Osteoblast (primary cell): ENCODE data around the gene COA8. TPM values are rescaled to one million over a fixed set of nuclear protein-coding genes. Genes with fewer than 3 reads are reported as not detected.
A peak's percentile ranks its signal among the peaks of the same experiment; 100 is the strongest.

Experiments
- DNase-seq: peaks from one replicate; pipeline ENCODE4 v3.0.0; 2011; ENCODE audit warnings: low spot score, mixed read lengths; ENCODE audit not compliant: insufficient read length; ENCODE audit errors: missing footprints
- H2AFZ ChIP-seq: 2 replicates; pipeline ENCODE4 v1.6.0; 2011; ENCODE audit warnings: mild to moderate bottlenecking, low read length
- H3K27ac ChIP-seq: 2 replicates; pipeline ENCODE4 v1.5.1; 2011; ENCODE audit warnings: mild to moderate bottlenecking, low read depth, low read length, moderate library complexity
- H3K27me3 ChIP-seq: 2 replicates; pipeline ENCODE4 v1.6.0; 2012; ENCODE audit warnings: mild to moderate bottlenecking, control low read depth, inconsistent platforms, low read length, moderate library complexity; ENCODE audit not compliant: insufficient read depth
- H3K36me3 ChIP-seq: 2 replicates; pipeline ENCODE4 v1.5.1; 2011; ENCODE audit warnings: mild to moderate bottlenecking, low read length, control low read depth, moderate library complexity; ENCODE audit not compliant: insufficient read depth
- H3K4me1 ChIP-seq: 2 replicates; pipeline ENCODE4 v1.5.1; 2011; ENCODE audit warnings: mild to moderate bottlenecking, low read length, control low read depth, moderate library complexity; ENCODE audit not compliant: insufficient read depth
- H3K4me2 ChIP-seq: 2 replicates; pipeline ENCODE4 v1.6.0; 2011; ENCODE audit warnings: mild to moderate bottlenecking, low read length; ENCODE audit not compliant: insufficient read depth
- H3K4me3 ChIP-seq: fragments of 200-600 bp; sonication (generic); 3 replicates; pipeline ENCODE4 v1.5.1; 2012; ENCODE audit warnings: mild to moderate bottlenecking, low read length, inconsistent platforms; ENCODE audit not compliant: insufficient read depth
- H3K79me2 ChIP-seq: 2 replicates; pipeline ENCODE4 v1.6.0; 2012; ENCODE audit warnings: mild to moderate bottlenecking, low read length, control low read depth, inconsistent platforms; ENCODE audit not compliant: insufficient read depth
- H3K9me3 ChIP-seq: 2 replicates; pipeline ENCODE4 v1.5.1; 2011; ENCODE audit warnings: low read depth, low read length, control low read depth
- H4K20me1 ChIP-seq: 2 replicates; pipeline ENCODE4 v1.6.0; 2012; ENCODE audit warnings: mild to moderate bottlenecking, low read length, control low read depth; ENCODE audit not compliant: insufficient read depth
- total RNA-seq: library from RNA; depleted of rRNA; stranded (reverse); fragments of >200 nt; gene quantifications from 2 replicates; pipeline ENCODE4 v1.2.3, GENCODE V29; 2012
- TF ChIP-seq, protein P1 (sequence below): IDR thresholded peaks from 2 replicates; pipeline ENCODE4 v1.5.1; 2011; ENCODE audit warnings: mild to moderate bottlenecking, low read depth, low read length, moderate library complexity; ENCODE audit errors: extremely low read depth

Gene COA8, protein sequence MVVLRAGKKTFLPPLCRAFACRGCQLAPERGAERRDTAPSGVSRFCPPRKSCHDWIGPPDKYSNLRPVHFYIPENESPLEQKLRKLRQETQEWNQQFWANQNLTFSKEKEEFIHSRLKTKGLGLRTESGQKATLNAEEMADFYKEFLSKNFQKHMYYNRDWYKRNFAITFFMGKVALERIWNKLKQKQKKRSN
- 23.0 and 24.6 TPM in 2 replicates for total RNA-seq

DNA sequence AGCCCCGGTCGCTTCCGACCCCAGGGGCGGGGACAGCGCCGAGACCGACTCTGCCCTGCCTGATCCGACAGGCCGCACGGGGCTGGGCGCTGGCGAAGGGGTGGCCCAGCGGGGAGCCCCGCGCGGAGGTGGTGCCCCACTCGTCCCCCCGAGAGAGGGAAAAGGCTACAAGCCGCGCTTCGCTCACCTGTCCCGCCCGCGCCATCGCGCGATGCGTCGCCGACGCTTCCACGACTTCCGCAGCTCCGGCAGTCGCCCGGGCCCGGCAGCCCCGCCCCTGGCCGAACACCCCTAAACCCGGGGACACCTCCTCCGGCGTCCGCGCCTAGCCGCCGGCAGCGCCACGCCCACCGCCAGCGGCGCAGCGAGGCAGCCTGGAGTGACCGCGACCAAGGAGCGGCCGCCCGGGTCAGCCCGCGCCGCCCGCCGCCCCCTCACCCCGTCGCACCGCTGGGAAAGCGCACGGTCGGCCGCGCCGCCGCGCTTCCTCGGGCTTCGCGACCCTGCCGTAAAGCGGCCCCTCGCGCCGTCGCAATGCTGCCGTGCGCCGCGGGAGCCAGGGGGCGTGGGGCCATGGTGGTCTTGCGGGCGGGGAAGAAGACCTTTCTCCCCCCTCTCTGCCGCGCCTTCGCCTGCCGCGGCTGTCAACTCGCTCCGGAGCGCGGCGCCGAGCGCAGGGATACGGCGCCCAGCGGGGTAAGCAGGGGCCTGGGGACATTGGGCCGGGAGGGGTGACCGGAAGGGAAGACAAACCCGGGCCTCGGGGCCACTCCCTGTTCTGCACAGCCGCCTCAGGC, at the start of gene COA8, which contains the start of gene BAG5:
Gene COA8 (plus strand): TSS at position 532 of the 797 bp plus-strand sequence. CDS start 42 bp downstream, at position 574.
Gene BAG5 (minus strand): TSS at position 229 of the 797 bp plus-strand sequence. CDS start 1,493 bp downstream, outside the sequence.
- Histone ChIP-seq H3K36me3 (peaks cover 33% of the 10 kb centered on the region), H4K20me1 (peaks cover 48% of the 10 kb centered on the region), H3K79me2 (peaks cover 94% of the 10 kb centered on the region), H3K4me2 (peak within 1 kb of the TSS; percentile 93), H2AFZ (peak within 1 kb of the TSS; percentile 84), H3K4me3 (peak within 1 kb of the TSS; percentile 92), H3K9me3 (no peaks in the 10 kb centered on the region), H3K4me1 (peaks cover 32% of the 10 kb centered on the region), H3K27ac (peak within 1 kb of the TSS; percentile 78), H3K27me3 (no peaks in the 10 kb centered on the region)
- DNase-seq, result peak; percentile 99
- TF ChIP-seq, protein P1, sequence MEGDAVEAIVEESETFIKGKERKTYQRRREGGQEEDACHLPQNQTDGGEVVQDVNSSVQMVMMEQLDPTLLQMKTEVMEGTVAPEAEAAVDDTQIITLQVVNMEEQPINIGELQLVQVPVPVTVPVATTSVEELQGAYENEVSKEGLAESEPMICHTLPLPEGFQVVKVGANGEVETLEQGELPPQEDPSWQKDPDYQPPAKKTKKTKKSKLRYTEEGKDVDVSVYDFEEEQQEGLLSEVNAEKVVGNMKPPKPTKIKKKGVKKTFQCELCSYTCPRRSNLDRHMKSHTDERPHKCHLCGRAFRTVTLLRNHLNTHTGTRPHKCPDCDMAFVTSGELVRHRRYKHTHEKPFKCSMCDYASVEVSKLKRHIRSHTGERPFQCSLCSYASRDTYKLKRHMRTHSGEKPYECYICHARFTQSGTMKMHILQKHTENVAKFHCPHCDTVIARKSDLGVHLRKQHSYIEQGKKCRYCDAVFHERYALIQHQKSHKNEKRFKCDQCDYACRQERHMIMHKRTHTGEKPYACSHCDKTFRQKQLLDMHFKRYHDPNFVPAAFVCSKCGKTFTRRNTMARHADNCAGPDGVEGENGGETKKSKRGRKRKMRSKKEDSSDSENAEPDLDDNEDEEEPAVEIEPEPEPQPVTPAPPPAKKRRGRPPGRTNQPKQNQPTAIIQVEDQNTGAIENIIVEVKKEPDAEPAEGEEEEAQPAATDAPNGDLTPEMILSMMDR, result no peak

DNA sequence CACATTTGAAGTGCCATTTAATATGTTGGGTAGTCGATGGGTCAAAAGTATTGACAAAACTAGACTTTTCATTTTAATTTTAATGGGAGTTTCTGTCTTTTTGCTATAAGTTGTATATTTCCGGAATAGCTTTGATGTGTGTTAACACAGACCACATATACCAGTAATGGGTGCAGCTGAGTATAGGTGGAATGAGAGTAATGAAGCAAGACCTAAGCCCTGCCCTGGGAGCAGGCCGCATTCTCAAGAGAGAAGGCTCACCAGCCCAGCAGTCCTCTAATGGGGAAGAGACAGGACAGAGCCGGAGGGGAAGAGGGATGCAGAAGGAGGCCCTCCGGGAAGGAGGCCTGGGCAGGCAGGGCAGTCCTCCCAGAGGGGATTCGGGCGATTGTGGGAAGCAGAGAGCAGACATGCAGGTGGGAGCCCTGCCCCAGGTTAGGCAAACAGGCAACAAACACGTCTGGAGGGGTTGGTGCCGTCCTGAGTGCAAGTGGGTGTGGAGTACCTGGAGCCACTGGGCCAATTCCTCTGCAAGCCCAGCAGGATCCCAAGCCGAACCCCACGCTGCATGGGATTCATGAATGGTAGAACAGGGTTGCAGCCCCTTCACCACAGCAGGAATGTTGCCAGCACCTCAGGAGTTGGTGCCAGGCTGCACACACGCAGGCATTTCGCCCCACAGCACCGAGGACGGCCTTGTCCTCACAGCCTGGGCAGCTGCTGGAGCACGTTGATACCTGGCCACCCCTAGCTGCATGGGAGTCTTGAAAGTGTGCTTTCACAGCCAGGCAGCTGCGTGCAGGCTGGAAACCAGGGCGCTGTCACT, 48.0 kb upstream of the COA8 start:
- peaks cover 11% of the 10 kb centered on the region for H4K20me1 ChIP-seq

DNA sequence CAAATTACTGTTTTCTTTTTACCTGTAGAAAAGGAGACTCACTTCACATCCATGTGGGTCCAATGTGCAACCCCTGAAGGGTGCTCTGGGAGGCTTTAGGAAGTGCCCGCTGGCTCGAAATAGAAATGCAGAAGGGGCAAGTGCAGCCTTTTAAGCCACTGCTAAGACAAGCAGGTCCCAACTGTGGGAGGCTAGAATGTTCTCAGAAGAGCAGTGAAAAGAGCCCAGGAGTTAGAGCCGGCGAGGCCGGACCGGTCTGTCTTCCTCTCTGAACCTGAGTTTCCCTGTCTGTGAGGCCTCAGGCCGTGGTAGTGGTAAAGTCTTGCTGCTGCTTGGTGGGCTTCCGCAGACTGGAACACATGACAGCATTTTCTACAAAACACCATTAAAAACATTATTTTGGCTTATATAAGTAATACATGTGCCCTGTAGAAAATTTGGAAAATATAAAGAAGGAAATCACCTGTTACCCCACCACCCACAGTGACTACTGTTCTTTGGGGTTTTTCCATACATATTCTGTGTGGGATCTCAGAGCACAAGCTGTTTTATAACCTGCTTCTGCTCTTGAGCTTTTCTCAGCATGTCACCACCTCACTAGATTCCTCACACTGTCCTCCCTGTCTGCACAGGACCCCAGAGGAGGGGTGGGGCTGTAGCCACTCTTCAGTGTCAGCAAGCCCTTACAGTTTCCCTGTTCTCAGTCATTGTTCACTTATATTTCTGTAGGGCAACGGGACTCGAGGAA, 46.2 kb upstream of the COA8 start:
- Histone ChIP-seq H4K20me1 (peaks cover 11% of the 10 kb centered on the region), H3K79me2 (no peaks in the 10 kb centered on the region), H3K4me1 (peaks cover 34% of the 10 kb centered on the region), H3K27me3 (no peaks in the 10 kb centered on the region), H3K27ac (no peak overlapping the region), H3K4me3 (no peak overlapping the region), H3K4me2 (no peak overlapping the region), H3K36me3 (no peaks in the 10 kb centered on the region), H3K9me3 (no peaks in the 10 kb centered on the region), H2AFZ (no peak overlapping the region)
- DNase-seq, result peak; percentile 89
- TF ChIP-seq, protein P1, result no peak

More for the DNA sequence above, 48.0 kb upstream of the COA8 start:
- Histone ChIP-seq H3K4me1 (peaks cover 22% of the 10 kb centered on the region), H3K9me3 (no peaks in the 10 kb centered on the region), H3K79me2 (no peaks in the 10 kb centered on the region), H2AFZ (no peak overlapping the region), H3K4me3 (no peak overlapping the region), H3K36me3 (peaks cover 13% of the 10 kb centered on the region), H3K27ac (no peak overlapping the region), H3K4me2 (no peak overlapping the region), H3K27me3 (no peaks in the 10 kb centered on the region)
- TF ChIP-seq, protein P1, result no peak
- peak; percentile 60 for DNase-seq
